NCI-H446 treated with DMSO at 0.1 percent for 48 hours (cell line): Measurements from ENCODE around the gene RUNX1.

Experiments used
- DNase-seq: peaks from one replicate; lab custom pipeline; 2025; lab: John Stamatoyannopoulos, UW

RUNX1 gene

GRCh38 chr21:35059742-35060141, 10.6 kb upstream of the RUNX1 start:
- DNase-seq: no peak

- no peak for DNase-seq
Measured at GRCh38 chr21:35058058-35058457, 9.0 kb upstream of the RUNX1 start.

- DNase-seq: no peak
Measured at GRCh38 chr21:35057428-35057827, 8.3 kb upstream of the RUNX1 start.

- DNase-seq: no peak
Measured at GRCh38 chr21:35053356-35054096, 4.4 kb upstream of the RUNX1 start.

GRCh38 chr21:35052801-35053200, 3.7 kb upstream of the RUNX1 start:
- no peak for DNase-seq

- DNase-seq: no peak
Measured at GRCh38 chr21:35051287-35051818, 2.3 kb upstream of the RUNX1 start.

GRCh38 chr21:35050348-35051286, 1.5 kb upstream of the RUNX1 start:
- DNase-seq: no peak

GRCh38 chr21:35048183-35048601, 910 bp downstream of the RUNX1 start:
- no peak for DNase-seq

- no peak for DNase-seq
Measured at GRCh38 chr21:35046880-35047229, 2.2 kb downstream of the RUNX1 start.

- DNase-seq: no peak
Measured at GRCh38 chr21:35046263-35046624, 2.9 kb downstream of the RUNX1 start.

- DNase-seq: no peak
Measured at GRCh38 chr21:35045542-35046262, 3.4 kb downstream of the RUNX1 start.

- no peak for DNase-seq
Measured at GRCh38 chr21:35044770-35045541, 4.1 kb downstream of the RUNX1 start.

GRCh38 chr21:35044128-35044527, 5.0 kb downstream of the RUNX1 start:
- no peak for DNase-seq

- no peak for DNase-seq
Measured at GRCh38 chr21:35043549-35043948, 5.6 kb downstream of the RUNX1 start.

- no peak for DNase-seq
Measured at GRCh38 chr21:35042836-35043235, 6.3 kb downstream of the RUNX1 start.

GRCh38 chr21:35041881-35042280, 7.2 kb downstream of the RUNX1 start:
- DNase-seq: no peak

- no peak for DNase-seq
Measured at GRCh38 chr21:35041122-35041521, 8.0 kb downstream of the RUNX1 start.

- no peak for DNase-seq
Measured at GRCh38 chr21:35039595-35040289, 9.4 kb downstream of the RUNX1 start.

GRCh38 chr21:35038772-35039319, 10.3 kb downstream of the RUNX1 start:
- no peak for DNase-seq

- DNase-seq: no peak
Measured at GRCh38 chr21:35037384-35037765, 11.7 kb downstream of the RUNX1 start.
